Measurements from ENCODE around the gene DEPDC4. TPM values are rescaled to one million over a fixed set of nuclear protein-coding genes. Genes with fewer than 3 reads are reported as not detected.
"Not testable (repeated sequence)": the region's sequence is repeated elsewhere in the genome, so short reads cannot be mapped to it uniquely, and the experiment has no call there.

Gene DEPDC4
- total and polyA plus RNA-seq, 2 experiments from 2014 or later, result 2.2 to 9.4 TPM

- not testable (repeated sequence) for H3K27me3 ChIP-seq (ENCODE audit: insufficient read depth); H2AFZ ChIP-seq; H3K79me2 ChIP-seq (replicated peaks; ENCODE audit: insufficient read depth); H3K4me1 ChIP-seq (ENCODE audit: insufficient read depth); H3F3A ChIP-seq (replicated peaks; ENCODE audit: low read depth); H3K4me1 Mint-ChIP-seq; H3K4me3 Mint-ChIP-seq; ATAC-seq; H3K4me3 ChIP-seq; H3K9me2 ChIP-seq (ENCODE audit: insufficient read depth); H3K27ac ChIP-seq (ENCODE audit: low read depth); H3K4me2 ChIP-seq; DNase-seq (ENCODE audit: low spot score); H3K27me3 Mint-ChIP-seq (ENCODE audit: insufficient read depth, low read depth, poor library complexity); H4K20me1 ChIP-seq (replicated peaks; ENCODE audit: insufficient read depth); H3K36me3 ChIP-seq (ENCODE audit: insufficient read depth); H3K27ac Mint-ChIP-seq
- H3K36me3 Mint-ChIP-seq (ENCODE audit: low read depth), result peaks cover 49% of the 10 kb centered on the region
- peaks cover 15% of the 10 kb centered on the region for H3K9me3 Mint-ChIP-seq
Observed at GRCh38 chr12:100294366-100294765, 27.5 kb upstream of the DEPDC4 start.

GRCh38 chr12:100293017-100293416, 26.1 kb upstream of the DEPDC4 start:
- Histone ChIP-seq H3K9me2 (ENCODE audit: insufficient read depth) (no peaks in the 10 kb centered on the region), H3K27ac (ENCODE audit: low read depth) (no peak overlapping the region), H3K4me2 (no peak overlapping the region), H3F3A (replicated peaks; ENCODE audit: low read depth) (no peaks in the 10 kb centered on the region), H4K20me1 (replicated peaks; ENCODE audit: insufficient read depth) (no peaks in the 10 kb centered on the region), H3K36me3 (ENCODE audit: insufficient read depth) (peaks cover 5% of the 10 kb centered on the region; the same call in 1 of the 2 replicates), H3K4me3 (no peak overlapping the region), H2AFZ (no peak overlapping the region), H3K79me2 (replicated peaks; ENCODE audit: insufficient read depth) (no peaks in the 10 kb centered on the region; the same call in 1 of the 2 replicates), H3K4me1 (ENCODE audit: insufficient read depth) (no peaks in the 10 kb centered on the region), H3K27me3 (ENCODE audit: insufficient read depth) (no peaks in the 10 kb centered on the region)
- Mint-ChIP-seq H3K9me3 (peaks cover 15% of the 10 kb centered on the region), H3K27ac (no peak overlapping the region), H3K4me1 (no peaks in the 10 kb centered on the region), H3K27me3 (ENCODE audit: insufficient read depth, low read depth, poor library complexity) (no peaks in the 10 kb centered on the region), H3K4me3 (no peak overlapping the region), H3K36me3 (ENCODE audit: low read depth) (peaks cover 39% of the 10 kb centered on the region)
- DNase-seq (ENCODE audit: low spot score) (no peak), ATAC-seq (no peak)
- TF ChIP-seq ZNF114 (CRISPR knock-in tag; IDR thresholded peaks at IDR 0.05), result no peak
- TF ChIP-seq, protein P1, sequence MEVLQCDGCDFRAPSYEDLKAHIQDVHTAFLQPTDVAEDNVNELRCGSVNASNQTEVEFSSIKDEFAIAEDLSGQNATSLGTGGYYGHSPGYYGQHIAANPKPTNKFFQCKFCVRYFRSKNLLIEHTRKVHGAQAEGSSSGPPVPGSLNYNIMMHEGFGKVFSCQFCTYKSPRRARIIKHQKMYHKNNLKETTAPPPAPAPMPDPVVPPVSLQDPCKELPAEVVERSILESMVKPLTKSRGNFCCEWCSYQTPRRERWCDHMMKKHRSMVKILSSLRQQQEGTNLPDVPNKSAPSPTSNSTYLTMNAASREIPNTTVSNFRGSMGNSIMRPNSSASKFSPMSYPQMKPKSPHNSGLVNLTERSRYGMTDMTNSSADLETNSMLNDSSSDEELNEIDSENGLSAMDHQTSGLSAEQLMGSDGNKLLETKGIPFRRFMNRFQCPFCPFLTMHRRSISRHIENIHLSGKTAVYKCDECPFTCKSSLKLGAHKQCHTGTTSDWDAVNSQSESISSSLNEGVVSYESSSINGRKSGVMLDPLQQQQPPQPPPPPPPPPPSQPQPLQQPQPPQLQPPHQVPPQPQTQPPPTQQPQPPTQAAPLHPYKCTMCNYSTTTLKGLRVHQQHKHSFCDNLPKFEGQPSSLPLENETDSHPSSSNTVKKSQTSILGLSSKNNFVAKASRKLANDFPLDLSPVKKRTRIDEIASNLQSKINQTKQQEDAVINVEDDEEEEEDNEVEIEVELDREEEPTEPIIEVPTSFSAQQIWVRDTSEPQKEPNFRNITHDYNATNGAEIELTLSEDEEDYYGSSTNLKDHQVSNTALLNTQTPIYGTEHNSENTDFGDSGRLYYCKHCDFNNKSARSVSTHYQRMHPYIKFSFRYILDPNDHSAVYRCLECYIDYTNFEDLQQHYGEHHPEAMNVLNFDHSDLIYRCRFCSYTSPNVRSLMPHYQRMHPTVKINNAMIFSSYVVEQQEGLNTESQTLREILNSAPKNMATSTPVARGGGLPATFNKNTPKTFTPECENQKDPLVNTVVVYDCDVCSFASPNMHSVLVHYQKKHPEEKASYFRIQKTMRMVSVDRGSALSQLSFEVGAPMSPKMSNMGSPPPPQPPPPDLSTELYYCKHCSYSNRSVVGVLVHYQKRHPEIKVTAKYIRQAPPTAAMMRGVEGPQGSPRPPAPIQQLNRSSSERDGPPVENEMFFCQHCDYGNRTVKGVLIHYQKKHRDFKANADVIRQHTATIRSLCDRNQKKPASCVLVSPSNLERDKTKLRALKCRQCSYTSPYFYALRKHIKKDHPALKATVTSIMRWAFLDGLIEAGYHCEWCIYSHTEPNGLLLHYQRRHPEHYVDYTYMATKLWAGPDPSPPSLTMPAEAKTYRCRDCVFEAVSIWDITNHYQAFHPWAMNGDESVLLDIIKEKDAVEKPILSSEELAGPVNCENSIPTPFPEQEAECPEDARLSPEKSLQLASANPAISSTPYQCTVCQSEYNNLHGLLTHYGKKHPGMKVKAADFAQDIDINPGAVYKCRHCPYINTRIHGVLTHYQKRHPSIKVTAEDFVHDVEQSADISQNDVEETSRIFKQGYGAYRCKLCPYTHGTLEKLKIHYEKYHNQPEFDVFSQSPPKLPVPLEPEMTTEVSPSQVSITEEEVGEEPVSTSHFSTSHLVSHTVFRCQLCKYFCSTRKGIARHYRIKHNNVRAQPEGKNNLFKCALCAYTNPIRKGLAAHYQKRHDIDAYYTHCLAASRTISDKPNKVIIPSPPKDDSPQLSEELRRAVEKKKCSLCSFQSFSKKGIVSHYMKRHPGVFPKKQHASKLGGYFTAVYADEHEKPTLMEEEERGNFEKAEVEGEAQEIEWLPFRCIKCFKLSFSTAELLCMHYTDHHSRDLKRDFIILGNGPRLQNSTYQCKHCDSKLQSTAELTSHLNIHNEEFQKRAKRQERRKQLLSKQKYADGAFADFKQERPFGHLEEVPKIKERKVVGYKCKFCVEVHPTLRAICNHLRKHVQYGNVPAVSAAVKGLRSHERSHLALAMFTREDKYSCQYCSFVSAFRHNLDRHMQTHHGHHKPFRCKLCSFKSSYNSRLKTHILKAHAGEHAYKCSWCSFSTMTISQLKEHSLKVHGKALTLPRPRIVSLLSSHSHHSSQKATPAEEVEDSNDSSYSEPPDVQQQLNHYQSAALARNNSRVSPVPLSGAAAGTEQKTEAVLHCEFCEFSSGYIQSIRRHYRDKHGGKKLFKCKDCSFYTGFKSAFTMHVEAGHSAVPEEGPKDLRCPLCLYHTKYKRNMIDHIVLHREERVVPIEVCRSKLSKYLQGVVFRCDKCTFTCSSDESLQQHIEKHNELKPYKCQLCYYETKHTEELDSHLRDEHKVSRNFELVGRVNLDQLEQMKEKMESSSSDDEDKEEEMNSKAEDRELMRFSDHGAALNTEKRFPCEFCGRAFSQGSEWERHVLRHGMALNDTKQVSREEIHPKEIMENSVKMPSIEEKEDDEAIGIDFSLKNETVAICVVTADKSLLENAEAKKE (CRISPR knock-in tag; IDR thresholded peaks at IDR 0.05), result no peak
- no peak for TF ChIP-seq EZH2phosphoT487 (IDR thresholded peaks at IDR 0.05; ENCODE audit: unreplicated experiment)
- no peak for TF ChIP-seq NANOG (IDR thresholded peaks at IDR 0.05; ENCODE audit: borderline replicate concordance)
- TF ChIP-seq, protein P2, sequence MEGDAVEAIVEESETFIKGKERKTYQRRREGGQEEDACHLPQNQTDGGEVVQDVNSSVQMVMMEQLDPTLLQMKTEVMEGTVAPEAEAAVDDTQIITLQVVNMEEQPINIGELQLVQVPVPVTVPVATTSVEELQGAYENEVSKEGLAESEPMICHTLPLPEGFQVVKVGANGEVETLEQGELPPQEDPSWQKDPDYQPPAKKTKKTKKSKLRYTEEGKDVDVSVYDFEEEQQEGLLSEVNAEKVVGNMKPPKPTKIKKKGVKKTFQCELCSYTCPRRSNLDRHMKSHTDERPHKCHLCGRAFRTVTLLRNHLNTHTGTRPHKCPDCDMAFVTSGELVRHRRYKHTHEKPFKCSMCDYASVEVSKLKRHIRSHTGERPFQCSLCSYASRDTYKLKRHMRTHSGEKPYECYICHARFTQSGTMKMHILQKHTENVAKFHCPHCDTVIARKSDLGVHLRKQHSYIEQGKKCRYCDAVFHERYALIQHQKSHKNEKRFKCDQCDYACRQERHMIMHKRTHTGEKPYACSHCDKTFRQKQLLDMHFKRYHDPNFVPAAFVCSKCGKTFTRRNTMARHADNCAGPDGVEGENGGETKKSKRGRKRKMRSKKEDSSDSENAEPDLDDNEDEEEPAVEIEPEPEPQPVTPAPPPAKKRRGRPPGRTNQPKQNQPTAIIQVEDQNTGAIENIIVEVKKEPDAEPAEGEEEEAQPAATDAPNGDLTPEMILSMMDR (conservative IDR thresholded peaks at IDR 0.05; ENCODE audit: low read depth in 2 of 2), result no peak
- TF ChIP-seq ZNF331 (CRISPR knock-in tag; IDR thresholded peaks at IDR 0.05; ENCODE audit: low read depth), result no peak
- no peak for TF ChIP-seq EZH2 (IDR thresholded peaks at IDR 0.05; ENCODE audit: low read depth, unreplicated experiment)
- TF ChIP-seq POLR2AphosphoS5 (IDR thresholded peaks at IDR 0.05; ENCODE audit: low read depth), result no peak
- no peak for TF ChIP-seq JUNB (IDR thresholded peaks at IDR 0.05; ENCODE audit: unreplicated experiment)
- no peak for TF ChIP-seq CREB1 (CRISPR knock-in tag; IDR thresholded peaks at IDR 0.05; ENCODE audit: low read depth)
- TF ChIP-seq ETS1 (IDR thresholded peaks at IDR 0.05), result no peak
- TF ChIP-seq STAT1 (IDR thresholded peaks at IDR 0.05; ENCODE audit: unreplicated experiment), result no peak
